Mesothelial cell of epicardium (in vitro differentiated cells): ENCODE results near the gene APOBEC2. TPM values are rescaled to one million over a fixed set of nuclear protein-coding genes. Genes with fewer than 3 reads are reported as not detected.

ENCODE experiments used
- DNase-seq, 2 experiments: peaks; one replicate each; pipeline ENCODE4 v3.0.0; 2021; ENCODE audit warnings: low spot score in 2 of 2; ENCODE audit not compliant: unreplicated experiment in 2 of 2
- H3K27ac Mint-ChIP-seq: 2 replicates; pipeline ENCODE4 v1.8.0; 2021; ENCODE audit warnings: mixed read lengths
- H3K27me3 Mint-ChIP-seq: 2 replicates; pipeline ENCODE4 v1.8.0; 2021; ENCODE audit warnings: low read depth, mixed read lengths
- H3K36me3 Mint-ChIP-seq: 2 replicates; pipeline ENCODE4 v1.8.0; 2021; ENCODE audit warnings: mixed read lengths
- H3K4me1 Mint-ChIP-seq: 2 replicates; pipeline ENCODE4 v1.8.0; 2021; ENCODE audit warnings: mixed read lengths
- H3K4me3 Mint-ChIP-seq: 2 replicates; pipeline ENCODE4 v1.8.0; 2021; ENCODE audit warnings: mild to moderate bottlenecking, moderate library complexity, mixed read lengths
- H3K9me3 Mint-ChIP-seq: 2 replicates; pipeline ENCODE4 v1.8.0; 2021; ENCODE audit warnings: mixed read lengths
- CTCF ChIP-seq: fragments of 200-600 bp; sonication (generic); IDR thresholded peaks from one replicate; pipeline ENCODE4 v1.5.0; 2021; ENCODE audit warnings: antibody characterized with exemption; ENCODE audit not compliant: unreplicated experiment
- total RNA-seq: library from RNA; stranded (reverse); gene quantifications from 3 replicates; pipeline ENCODE4 v1.2.1, GENCODE V29; 2021

Gene APOBEC2
- total RNA-seq, 1 donor from 2014 or later: 0.51 TPM

GRCh38 chr6:41032830-41033229, 20.2 kb upstream of the APOBEC2 start:
- Mint-ChIP-seq H3K27me3 (peaks cover 1% of the 10 kb centered on the region), H3K27ac (no peak overlapping the region), H3K36me3 (no peaks in the 10 kb centered on the region), H3K4me3 (no peak overlapping the region), H3K4me1 (peaks cover 18% of the 10 kb centered on the region), H3K9me3 (no peaks in the 10 kb centered on the region)
- TF ChIP-seq CTCF: no peak
- DNase-seq: no peak

GRCh38 chr6:41033776-41034175, 19.2 kb upstream of the APOBEC2 start:
- Mint-ChIP-seq H3K9me3 (no peaks in the 10 kb centered on the region), H3K36me3 (no peaks in the 10 kb centered on the region), H3K27ac (no peak overlapping the region), H3K4me3 (no peak overlapping the region), H3K27me3 (peaks cover 1% of the 10 kb centered on the region), H3K4me1 (peaks cover 12% of the 10 kb centered on the region)
- no peak for DNase-seq
- no peak for TF ChIP-seq CTCF

- peaks cover 6% of the 10 kb centered on the region for H3K4me1 Mint-ChIP-seq
- no peaks in the 10 kb centered on the region for H3K9me3 Mint-ChIP-seq
- peaks cover 1% of the 10 kb centered on the region for H3K27me3 Mint-ChIP-seq
- H3K4me3 Mint-ChIP-seq: no peak overlapping the region
- TF ChIP-seq CTCF: no peak
- no peak for DNase-seq
- no peak overlapping the region for H3K27ac Mint-ChIP-seq
- no peaks in the 10 kb centered on the region for H3K36me3 Mint-ChIP-seq
Measured at GRCh38 chr6:41036186-41036585, 16.8 kb upstream of the APOBEC2 start.

- H3K27me3 Mint-ChIP-seq: peaks cover 1% of the 10 kb centered on the region
- H3K4me3 Mint-ChIP-seq: no peak overlapping the region
- H3K27ac Mint-ChIP-seq: no peak overlapping the region
- DNase-seq: no peak
- peaks cover 6% of the 10 kb centered on the region for H3K4me1 Mint-ChIP-seq
- H3K9me3 Mint-ChIP-seq: no peaks in the 10 kb centered on the region
- no peaks in the 10 kb centered on the region for H3K36me3 Mint-ChIP-seq
- TF ChIP-seq CTCF: no peak
Measured at GRCh38 chr6:41036601-41037000, 16.4 kb upstream of the APOBEC2 start.

GRCh38 chr6:41037107-41037900, 15.7 kb upstream of the APOBEC2 start:
- no peak for TF ChIP-seq CTCF
- Mint-ChIP-seq H3K4me1 (peaks cover 6% of the 10 kb centered on the region), H3K36me3 (no peaks in the 10 kb centered on the region), H3K27ac (no peak overlapping the region), H3K27me3 (no peaks in the 10 kb centered on the region), H3K9me3 (no peaks in the 10 kb centered on the region), H3K4me3 (no peak overlapping the region)
- no peak for DNase-seq
